ENCODE results near the gene IQCF5.
"Not testable (repeated sequence)": the region's sequence is repeated elsewhere in the genome, so short reads cannot be mapped to it uniquely, and the experiment has no call there.

The IQCF5 gene

GRCh38 chr3:51868896-51869295, 6.5 kb downstream of the IQCF5 start:
- DNase-seq (ENCODE audit: low spot score): not testable (repeated sequence)

- DNase-seq (ENCODE audit: low spot score): no peak
These were observed 12.5 kb downstream of the IQCF5 start for GRCh38 chr3:51862886-51863285.

- DNase-seq (ENCODE audit: low spot score): no peak
These were observed 14.4 kb downstream of the IQCF5 start, which contains the start of gene IQCF2 for GRCh38 chr3:51860703-51861665. TSS of gene IQCF2 (plus strand) at chr3:51861615. CDS start at chr3:51861667, 52 bp downstream.

GRCh38 chr3:51855411-51855810, 20.0 kb downstream of the IQCF5 start:
- DNase-seq (ENCODE audit: low spot score): not testable (repeated sequence)

DNA sequence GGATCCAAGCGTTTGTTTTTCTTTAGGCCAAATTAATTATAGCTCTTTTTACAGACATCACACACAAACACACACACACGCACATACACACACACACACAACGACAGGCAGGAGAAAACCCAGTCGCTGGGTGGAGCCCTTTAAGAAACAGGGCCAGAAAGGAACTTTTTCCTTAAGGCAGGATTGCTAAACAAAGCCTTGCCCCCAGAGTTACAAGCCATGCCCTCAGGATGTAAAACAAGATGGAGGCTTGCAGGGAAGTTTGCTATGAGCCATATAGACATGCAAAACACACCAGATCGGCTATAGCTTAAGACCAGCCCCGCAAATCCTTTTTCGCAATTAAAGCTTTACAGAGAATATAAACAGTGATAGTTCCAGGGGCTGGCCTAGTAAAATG, 30.3 kb downstream of the IQCF5 start:
- DNase-seq (ENCODE audit: low spot score): no peak

DNA sequence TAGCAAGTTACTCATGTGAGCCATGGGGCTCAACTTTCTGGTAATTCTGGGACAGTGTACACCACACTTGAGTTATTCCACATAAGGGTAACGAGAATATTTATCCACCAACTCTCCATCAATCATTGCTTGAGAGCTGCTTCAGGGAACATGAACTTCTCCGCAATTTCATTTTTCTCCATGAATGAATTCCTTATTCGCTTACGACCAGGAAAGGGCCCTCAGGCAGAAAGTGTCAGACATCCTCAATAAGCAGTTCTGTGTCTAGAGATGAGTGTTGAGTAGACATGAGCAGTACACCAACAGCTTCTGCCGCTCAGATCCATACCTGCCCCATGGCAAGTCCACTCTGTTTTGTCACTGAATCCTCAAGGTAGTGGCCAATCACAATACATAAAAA, 38.8 kb downstream of the IQCF5 start:
- DNase-seq (ENCODE audit: low spot score): no peak

- DNase-seq (ENCODE audit: low spot score): no peak
These were observed 44.5 kb downstream of the IQCF5 start for GRCh38 chr3:51830836-51831385.

- no peak for DNase-seq (ENCODE audit: low spot score)
These were observed 45.1 kb downstream of the IQCF5 start for GRCh38 chr3:51830345-51830744.

DNA sequence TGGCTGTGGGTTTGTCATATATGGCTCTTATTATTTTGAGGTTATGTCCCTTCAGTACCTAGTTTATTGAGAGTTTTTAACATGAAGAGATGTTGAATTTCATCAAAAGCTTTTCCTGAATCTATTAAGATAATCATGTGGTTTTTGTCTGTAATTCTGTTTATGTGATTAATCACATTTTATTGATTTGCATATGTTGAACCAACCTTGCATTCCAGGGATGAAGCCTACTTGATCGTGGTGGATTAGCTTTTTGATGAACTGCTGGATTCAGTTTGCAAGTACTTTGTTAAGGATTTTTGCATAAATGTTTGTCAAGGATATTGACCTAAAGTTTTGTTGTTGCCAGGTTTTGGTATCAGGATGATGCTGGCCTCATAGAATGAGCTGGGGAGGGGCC, 47.1 kb downstream of the IQCF5 start:
- no peak for DNase-seq (ENCODE audit: low spot score)

Data from kidney tubule cell (primary cell).